Retinal pigment epithelial cell (primary cell): ENCODE data around the gene ATF1.
"Not testable (repeated sequence)": the region's sequence is repeated elsewhere in the genome, so short reads cannot be mapped to it uniquely, and the experiment has no call there.

Experiments
- DNase-seq: peaks from one replicate; pipeline ENCODE4 v3.0.0-alpha.2; 2010; ENCODE audit warnings: low read depth
- H3K4me3 ChIP-seq: 2 replicates; pipeline ENCODE4 v1.5.1; 2011; ENCODE audit warnings: mild to moderate bottlenecking, low read length, control low read depth, moderate library complexity
- CTCF ChIP-seq: conservative IDR thresholded peaks from 2 replicates; pipeline ENCODE4 v1.5.1; 2011; ENCODE audit warnings: low read depth, low read length, control low read depth, inconsistent platforms

The ATF1 gene

GRCh38 chr12:50840809-50841487 lies 77.0 kb downstream of the ATF1 start:
- no peak for DNase-seq
- H3K4me3 ChIP-seq: no peak overlapping the region
- TF ChIP-seq CTCF: no peak

GRCh38 chr12:50841716-50842531 lies 78.0 kb downstream of the ATF1 start:
- no peak for DNase-seq
- no peak for TF ChIP-seq CTCF
- H3K4me3 ChIP-seq: no peak overlapping the region

DNA sequence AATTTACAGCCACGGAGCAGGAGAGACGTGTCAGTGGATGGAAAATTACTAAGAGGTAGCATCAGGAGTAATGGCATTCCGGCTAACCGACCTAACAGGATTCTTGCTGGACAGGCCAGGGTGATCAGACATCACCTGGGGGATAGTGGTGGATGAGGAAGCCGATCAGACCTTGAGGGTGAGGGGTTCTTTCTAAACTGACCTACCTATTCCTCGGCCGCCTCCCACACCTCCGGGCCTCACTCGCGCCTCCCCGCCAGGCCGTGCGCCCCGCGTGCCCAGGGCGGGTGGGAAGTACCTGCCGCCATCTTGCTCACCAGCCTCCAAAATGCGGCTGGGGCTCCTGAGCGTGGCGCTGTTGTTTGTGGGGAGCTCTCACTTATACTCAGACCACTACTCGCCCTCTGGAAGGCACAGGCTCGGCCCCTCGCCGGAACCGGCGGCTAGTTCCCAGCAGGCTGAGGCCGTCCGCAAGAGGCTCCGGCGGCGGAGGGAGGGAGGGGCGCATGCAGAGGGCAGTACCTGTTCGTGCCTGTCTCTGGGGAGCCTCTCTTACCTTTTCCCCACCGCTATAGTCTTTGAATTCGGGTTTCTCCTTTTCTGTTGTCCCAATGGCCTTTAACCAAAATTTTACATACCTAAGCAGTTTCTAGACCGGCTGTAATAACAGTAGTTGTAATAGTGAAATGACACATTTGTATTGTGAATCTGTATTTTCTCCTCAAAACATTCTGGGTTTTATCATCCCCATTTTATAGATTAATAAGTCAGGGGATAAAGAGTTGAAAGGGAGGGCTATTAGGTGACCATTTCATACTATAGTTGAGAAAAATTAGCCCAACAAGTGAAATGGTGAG lies 79.0 kb downstream of the ATF1 start, which contains the start of gene TMPRSS12:
Gene TMPRSS12, plus strand, starts transcription at position 290 of the 857 bp plus-strand sequence. Its CDS starts 39 bp downstream, at position 329.
- DNase-seq: no peak
- peak within 1 kb of the TSS; percentile 36 for H3K4me3 ChIP-seq
- peak; percentile 16 for TF ChIP-seq CTCF

GRCh38 chr12:50845021-50845647 lies 81.2 kb downstream of the ATF1 start:
- DNase-seq: no peak
- TF ChIP-seq CTCF: no peak
- H3K4me3 ChIP-seq: no peak overlapping the region

DNA sequence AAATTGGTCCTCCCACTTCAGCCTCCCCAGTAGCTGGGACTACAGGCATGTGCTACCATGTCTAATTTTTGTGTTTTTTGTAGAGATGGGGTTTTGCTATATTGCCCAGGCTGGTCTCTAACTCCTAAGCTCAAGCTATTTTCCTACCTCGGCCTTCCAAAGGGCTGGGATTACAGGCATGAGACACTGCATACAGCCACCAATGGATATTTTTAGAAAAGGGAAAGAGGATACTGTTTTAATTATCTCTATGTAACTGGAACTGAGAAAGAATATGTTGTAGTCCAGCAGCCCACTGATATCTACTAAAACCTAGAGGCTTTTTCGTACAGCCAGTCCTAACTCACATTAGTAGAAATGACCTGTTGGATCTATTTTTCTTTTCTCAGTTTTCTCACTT lies 85.1 kb downstream of the ATF1 start:
- H3K4me3 ChIP-seq: no peak overlapping the region
- TF ChIP-seq CTCF: no peak
- no peak for DNase-seq

DNA sequence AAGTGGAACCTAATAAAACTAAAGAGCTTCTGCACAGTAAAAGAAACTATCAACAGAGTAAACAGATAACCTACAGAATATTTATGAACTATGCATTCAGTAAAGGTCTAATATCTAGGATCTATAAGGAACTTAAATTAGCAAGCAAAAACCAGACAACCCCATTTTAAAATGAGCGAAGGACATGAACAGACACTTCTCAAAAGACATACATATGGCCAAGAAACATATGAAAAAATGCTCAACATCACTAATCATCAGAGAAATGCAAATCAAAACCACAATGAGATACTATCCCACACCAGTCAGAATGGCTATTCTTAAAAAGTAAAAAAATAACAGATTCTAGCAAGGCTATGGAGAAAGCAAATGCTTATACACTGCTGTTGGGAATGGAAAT lies 91.3 kb downstream of the ATF1 start:
- H3K4me3 ChIP-seq, DNase-seq: not testable (repeated sequence)

- not testable (repeated sequence) for H3K4me3 ChIP-seq, DNase-seq
Observed at GRCh38 chr12:50855679-50856078, 91.8 kb downstream of the ATF1 start.
